Measurements from ENCODE around the gene ADAMTS10. TPM values are rescaled to one million over a fixed set of nuclear protein-coding genes. Genes with fewer than 3 reads are reported as not detected.

Gene ADAMTS10
- total RNA-seq, 1 donor from 2014 or later, result 66.3 TPM

GRCh38 chr19:8585894-8586750 is 24.4 kb downstream of the ADAMTS10 start:
- no peak for DNase-seq (ENCODE audit: extremely low spot score in 2 of 2)
- intact Hi-C loops (cut with DNase I), result no loop called here
- Histone ChIP-seq H3K27ac (no peak overlapping the region), H3K27me3 (no peaks in the 10 kb centered on the region), H3K4me1 (no peaks in the 10 kb centered on the region), H3K36me3 (no peaks in the 10 kb centered on the region), H3K4me3 (no peak overlapping the region), H3K9me3 (no peaks in the 10 kb centered on the region)
- peak in 2 of 3 experiments; percentile 19 to 37 for TF ChIP-seq CTCF (IDR thresholded peaks at IDR 0.05)
- TF ChIP-seq POLR2AphosphoS5 (IDR thresholded peaks at IDR 0.05; ENCODE audit: insufficient read depth in 1 of 2, low read depth in 1 of 2), result no peak
- TF ChIP-seq POLR2A (IDR thresholded peaks at IDR 0.05), result no peak

GRCh38 chr19:8584965-8585893 is 25.3 kb downstream of the ADAMTS10 start:
- H3K9me3 ChIP-seq, result no peaks in the 10 kb centered on the region
- H3K36me3 ChIP-seq, result no peaks in the 10 kb centered on the region
- intact Hi-C loops (cut with DNase I), result no loop called here
- no peak for DNase-seq (ENCODE audit: extremely low spot score in 2 of 2)
- H3K27ac ChIP-seq, result no peak overlapping the region
- TF ChIP-seq POLR2A (IDR thresholded peaks at IDR 0.05) (no peak), CTCF (IDR thresholded peaks at IDR 0.05) (no peak), POLR2AphosphoS5 (IDR thresholded peaks at IDR 0.05; ENCODE audit: insufficient read depth in 1 of 2, low read depth in 1 of 2) (no peak)
- H3K4me3 ChIP-seq, result no peak overlapping the region
- peaks cover 5% of the 10 kb centered on the region for H3K4me1 ChIP-seq
- H3K27me3 ChIP-seq, result no peaks in the 10 kb centered on the region

GRCh38 chr19:8580710-8581281 is 29.7 kb downstream of the ADAMTS10 start:
- no peaks in the 10 kb centered on the region for H3K36me3 ChIP-seq
- H3K4me1 ChIP-seq, result peaks cover 23% of the 10 kb centered on the region
- DNase-seq (ENCODE audit: extremely low spot score in 2 of 2), result no peak
- TF ChIP-seq POLR2AphosphoS5 (IDR thresholded peaks at IDR 0.05; ENCODE audit: insufficient read depth in 1 of 2, low read depth in 1 of 2) (no peak), CTCF (IDR thresholded peaks at IDR 0.05) (peak; percentile 99)
- intact Hi-C loops (cut with DNase I), result no loop called here
- no peaks in the 10 kb centered on the region for H3K27me3 ChIP-seq
- H3K27ac ChIP-seq, result no peak overlapping the region
- no peaks in the 10 kb centered on the region for H3K9me3 ChIP-seq
- no peak overlapping the region for H3K4me3 ChIP-seq

- peak; percentile 69 to 78 (median 69) for TF ChIP-seq CTCF (IDR thresholded peaks at IDR 0.05)
- TF ChIP-seq POLR2AphosphoS5 (IDR thresholded peaks at IDR 0.05; ENCODE audit: insufficient read depth in 1 of 2, low read depth in 1 of 2), result no peak
- no peak overlapping the region for H3K27ac ChIP-seq
- DNase-seq (ENCODE audit: extremely low spot score in 2 of 2), result no peak
- intact Hi-C loops (cut with DNase I), result loop anchor here (1.0 kb wide), 1 partner anchor 64 kb away; no protein-coding TSS in a partner anchor
- H3K4me3 ChIP-seq, result no peak overlapping the region
- no peaks in the 10 kb centered on the region for H3K36me3 ChIP-seq
- no peaks in the 10 kb centered on the region for H3K27me3 ChIP-seq
- no peaks in the 10 kb centered on the region for H3K9me3 ChIP-seq
- peaks cover 23% of the 10 kb centered on the region for H3K4me1 ChIP-seq
Measured at GRCh38 chr19:8578642-8579265, 31.8 kb downstream of the ADAMTS10 start.

Measured in vagina (tissue), 2 donors.